ENCODE data around the gene DPYSL3. TPM values are rescaled to one million over a fixed set of nuclear protein-coding genes. Genes with fewer than 3 reads are reported as not detected.
A peak's percentile ranks its signal among the peaks of the same experiment; 100 is the strongest.

Gene DPYSL3
- total RNA-seq, 2 experiments from 2014 or later: 0.13 to 0.38 TPM

- DNase-seq (no peak), ATAC-seq (no peak)
- ChIA-PET CTCF (interaction anchor here (0.5 to 1.5 kb wide), 4 partner anchors 13 to 192 kb away, joined by 3 to 5 read pairs (median 5); no protein-coding TSS in a partner anchor), POLR2A (no interaction called here)
- Mint-ChIP-seq H3K4me1 (ENCODE audit: low read depth) (peaks cover 9% of the 10 kb centered on the region), H3K4me3 (no peak overlapping the region), H3K36me3 (ENCODE audit: low read depth) (no peaks in the 10 kb centered on the region), H3K27ac (no peak overlapping the region), H3K27me3 (peaks cover 56% of the 10 kb centered on the region), H3K9me3 (no peaks in the 10 kb centered on the region)
- intact Hi-C loops (cut with micrococcal nuclease): loop anchor here (5.0 kb wide), 1 partner anchor 122 kb away; no protein-coding TSS in a partner anchor
- no peak for TF ChIP-seq CTCF (IDR thresholded peaks at IDR 0.05)
These were observed 54.7 kb downstream of the DPYSL3 start for GRCh38 chr5:147454996-147455677.

GRCh38 chr5:147453875-147454814 lies 55.7 kb downstream of the DPYSL3 start:
- TF ChIP-seq CTCF (IDR thresholded peaks at IDR 0.05): peak; percentile 86
- peak overlapping the region; percentile 78 for H3K4me3 Mint-ChIP-seq

GRCh38 chr5:147452165-147452811 lies 57.6 kb downstream of the DPYSL3 start:
- no peak overlapping the region for H3K27ac Mint-ChIP-seq

More at GRCh38 chr5:147453875-147454814, 55.7 kb downstream of the DPYSL3 start:
- peak; percentile 77 for DNase-seq
- Mint-ChIP-seq H3K9me3 (no peaks in the 10 kb centered on the region), H3K36me3 (ENCODE audit: low read depth) (no peaks in the 10 kb centered on the region), H3K27me3 (peaks cover 64% of the 10 kb centered on the region), H3K27ac (no peak overlapping the region), H3K4me1 (ENCODE audit: low read depth) (peaks cover 9% of the 10 kb centered on the region)
- ATAC-seq: peak; percentile 89
- ChIA-PET POLR2A (no interaction called here), CTCF (interaction anchor here (0.7 to 1.5 kb wide), 10 partner anchors 9 to 369 kb away, joined by 3 to 5 read pairs (median 4); no protein-coding TSS in a partner anchor)
- intact Hi-C loops (cut with micrococcal nuclease): no loop called here

GRCh38 chr5:147451193-147451592 lies 58.7 kb downstream of the DPYSL3 start:
- peaks cover 59% of the 10 kb centered on the region for H3K27me3 Mint-ChIP-seq
- H3K4me1 Mint-ChIP-seq (ENCODE audit: low read depth): peaks cover 9% of the 10 kb centered on the region
- POLR2A ChIA-PET: no interaction called here
- DNase-seq: no peak
- no peaks in the 10 kb centered on the region for H3K9me3 Mint-ChIP-seq
- H3K4me3 Mint-ChIP-seq: no peak overlapping the region
- intact Hi-C loops (cut with micrococcal nuclease): no loop called here
- ATAC-seq: no peak
- H3K27ac Mint-ChIP-seq: no peak overlapping the region
- H3K36me3 Mint-ChIP-seq (ENCODE audit: low read depth): no peaks in the 10 kb centered on the region
- no peak for TF ChIP-seq CTCF (IDR thresholded peaks at IDR 0.05)
- CTCF ChIA-PET: interaction anchor here (1.5 kb wide), 1 partner anchor 14 kb away, joined by 3 read pairs; no protein-coding TSS in a partner anchor

More at GRCh38 chr5:147452165-147452811, 57.6 kb downstream of the DPYSL3 start:
- TF ChIP-seq CTCF (IDR thresholded peaks at IDR 0.05): no peak
- Mint-ChIP-seq H3K4me1 (ENCODE audit: low read depth) (peaks cover 9% of the 10 kb centered on the region), H3K9me3 (no peaks in the 10 kb centered on the region), H3K27me3 (peaks cover 64% of the 10 kb centered on the region), H3K4me3 (peak overlapping the region; percentile 37), H3K36me3 (ENCODE audit: low read depth) (no peaks in the 10 kb centered on the region)
- intact Hi-C loops (cut with micrococcal nuclease): no loop called here
- DNase-seq (no peak), ATAC-seq (no peak)
- CTCF ChIA-PET: interaction anchor here (1.0 to 1.5 kb wide), 3 partner anchors 13 to 406 kb away, joined by 3 to 4 read pairs (median 3); no protein-coding TSS in a partner anchor
- POLR2A ChIA-PET: no interaction called here
